GM19324 (cell line): Measurements from ENCODE around the gene SRMS.

Experiments
- ATAC-seq: cut with Tn5 transposase; IDR thresholded peaks from one replicate; pipeline ENCODE4 v1.9.1; 2021; ENCODE audit warnings: mild to moderate bottlenecking, moderate library complexity; ENCODE audit not compliant: unreplicated experiment, low FRiP score

Gene SRMS

GRCh38 chr20:63495167-63495720 lies 52.3 kb downstream of the SRMS start:
- ATAC-seq, result no peak

GRCh38 chr20:63494420-63495166 lies 53.0 kb downstream of the SRMS start:
- ATAC-seq, result no peak

- ATAC-seq, result no peak
Measured at GRCh38 chr20:63494084-63494419, 53.5 kb downstream of the SRMS start.

GRCh38 chr20:63493563-63494020 lies 54.0 kb downstream of the SRMS start:
- ATAC-seq, result no peak

GRCh38 chr20:63492982-63493381 lies 54.6 kb downstream of the SRMS start:
- ATAC-seq, result no peak

- no peak for ATAC-seq
Measured at GRCh38 chr20:63492518-63492917, 55.0 kb downstream of the SRMS start.

- ATAC-seq, result no peak
Measured at GRCh38 chr20:63491635-63492230, 55.8 kb downstream of the SRMS start.

GRCh38 chr20:63491078-63491477 lies 56.5 kb downstream of the SRMS start:
- no peak for ATAC-seq
